HepG2 (cell line): Measurements from ENCODE around the gene RIN3. TPM values are rescaled to one million over a fixed set of nuclear protein-coding genes. Genes with fewer than 3 reads are reported as not detected.

ENCODE experiments used
- ATAC-seq: fragments of 200-7000 bp; cut with Tn5 transposase; 3 replicates; pipeline ENCODE4 v1.9.1; 2020; ENCODE audit warnings: mild to moderate bottlenecking, moderate library complexity
- BruUV-seq: library from RNA; stranded (reverse); fragments of 400-500 nt; replicated peaks from 2 replicates; lab custom pipeline; 2021; lab: Mats Ljungman, UMichigan
- CTCF ChIA-PET: fragments of 300-600 bp; formaldehyde crosslinking; extraction: SDS; loops from one replicate; lab custom pipeline; 2021; ENCODE audit warnings: low total read pairs, inconsistent platforms, low intra/inter-chr PET ratio; lab: Yijun Ruan, JAX
- POLR2A ChIA-PET: fragments of 350-600 bp; sonication (Branson Sonifier 250); formaldehyde crosslinking; loops from one replicate; lab custom pipeline; 2020; ENCODE audit warnings: antibody characterized with exemption, inconsistent platforms; lab: Yijun Ruan, JAX
- DNase-seq: peaks from one replicate; pipeline ENCODE4 v3.0.0-alpha.2; 2015; ENCODE audit warnings: low spot score
- FAIRE-seq: peaks from 3 replicates; lab custom pipeline; 2011; peaks lifted over from hg19 to GRCh38; lab: Jason Lieb, UNC
- H2AFZ ChIP-seq: one replicate; pipeline ENCODE4 v1.6.1; 2011; ENCODE audit warnings: low read length, inconsistent platforms
- H3K27ac ChIP-seq: fragments of 300-600 bp; 3 replicates; pipeline ENCODE4 v1.8.0; 2011; ENCODE audit warnings: mixed run types, mild to moderate bottlenecking, mixed read lengths, low read length, inconsistent platforms; ENCODE audit not compliant: insufficient read depth; ENCODE audit errors: extremely low read length
- H3K27me3 ChIP-seq, 2 experiments: fragments of 200-600 bp in 1 of 2; 2 replicates in 1 of 2; 3 replicates in 1 of 2; pipeline versions ENCODE4 v1.6.0 to v1.8.0; 2011; ENCODE audit warnings: low read length in 2 of 2, mild to moderate bottlenecking in 2 of 2, moderate library complexity in 2 of 2, inconsistent platforms in 1 of 2; ENCODE audit not compliant: insufficient read depth in 2 of 2, control insufficient read depth in 1 of 2
- H3K36me3 ChIP-seq, 2 experiments: fragments of 200-600 bp in 1 of 2; replicated peaks in 1 of 2; 2 replicates in 1 of 2; 3 replicates in 1 of 2; pipeline versions ENCODE4 v1.5.1 to v1.8.0; 2011; ENCODE audit warnings: low read length in 2 of 2, inconsistent platforms in 1 of 2; ENCODE audit not compliant: insufficient read depth in 2 of 2, control insufficient read depth in 1 of 2
- H3K4me1 ChIP-seq: 2 replicates; pipeline ENCODE4 v1.5.1; 2012; ENCODE audit warnings: low read length, inconsistent platforms; ENCODE audit not compliant: insufficient read depth
- H3K4me2 ChIP-seq: 2 replicates; pipeline ENCODE4 v1.6.0; 2011; ENCODE audit warnings: low read depth, low read length, inconsistent platforms
- H3K4me3 ChIP-seq, 3 experiments: fragments of 200-600 bp in 1 of 3; sonication (generic), shearing (Covaris generic) in 1 of 3; replicated peaks in 1 of 3; 2 replicates each; pipeline ENCODE4 v1.5.1; 2011 to 2016; ENCODE audit warnings: low read length in 3 of 3, inconsistent platforms in 2 of 3, low read depth in 2 of 3, mild to moderate bottlenecking in 2 of 3, control low read depth in 1 of 3, mixed read lengths in 1 of 3; ENCODE audit not compliant: insufficient read depth in 1 of 3
- H3K79me2 ChIP-seq: one replicate; pipeline ENCODE4 v1.6.1; 2011; ENCODE audit warnings: low read length, inconsistent platforms; ENCODE audit not compliant: insufficient read depth
- H3K9ac ChIP-seq: 2 replicates; pipeline ENCODE4 v1.6.0; 2011; ENCODE audit warnings: mild to moderate bottlenecking, low read depth, low read length, inconsistent platforms; ENCODE audit not compliant: insufficient read depth
- H3K9me3 ChIP-seq: 2 replicates; pipeline ENCODE4 v1.5.1; 2012; ENCODE audit warnings: mild to moderate bottlenecking, low read length
- H4K20me1 ChIP-seq: 2 replicates; pipeline ENCODE4 v1.6.0; 2011; ENCODE audit warnings: inconsistent platforms, mild to moderate bottlenecking, low read length, moderate library complexity; ENCODE audit not compliant: insufficient read depth
- NKX3-1 ChIP-seq: sonication (generic); formaldehyde crosslinking; IDR thresholded peaks from 2 replicates; pipeline ENCODE4 v1.5.0; 2020; ENCODE audit warnings: missing genetic modification reagents
- SP4 ChIP-seq: sonication (generic); formaldehyde crosslinking; IDR thresholded peaks from 2 replicates; pipeline ENCODE4 v1.8.1; 2023; ENCODE audit warnings: mild to moderate bottlenecking, missing genetic modification reagents
- ZNF510 ChIP-seq: sonication (generic); formaldehyde crosslinking; IDR thresholded peaks from 2 replicates; pipeline ENCODE4 v1.4.0; 2020; ENCODE audit warnings: low read depth, mild to moderate bottlenecking, missing genetic modification reagents
- ZNF652 ChIP-seq: IDR thresholded peaks from 2 replicates; pipeline ENCODE4 v1.6.1; 2016; ENCODE audit warnings: low read depth, borderline replicate concordance
- WGBS: methylation state at CpG from one replicate; pipeline ENCODE4 v1.1.6; 2017; ENCODE audit warnings: low lambda C conversion rate; 5-methylcytosine and 5-hydroxymethylcytosine counted together
- in situ Hi-C: cut with HindIII; loops from 2 replicates; pipeline ENCODE4 v1.10.0; 2017; ENCODE audit warnings: low pct_unique_long_range_greater_than_20kb; ENCODE audit not compliant: extremely low pct_ligation_motif_present
- intact Hi-C: fragments of 100-400 bp; cut with micrococcal nuclease; formaldehyde crosslinking; loops from one replicate; pipeline ENCODE4 v1.10.0; 2022; ENCODE audit not compliant: unreplicated experiment
- polyA plus RNA-seq, 8 experiments: library from polyadenylated mRNA; depleted of rRNA in 3 of 8; stranded (reverse) in 7 of 8; unstranded in 1 of 8; fragments of >200 nt; fragmentation: Illumina TruSeq in 4 of 8; extraction: Trizol in 4 of 8; gene quantifications; 2 replicates each; pipeline versions ENCODE4 v1.2.1 to v1.2.3, GENCODE V29; 2011 to 2016; ENCODE audit warnings: low read depth in 4 of 8, missing spikeins in 1 of 8, mixed read lengths in 1 of 8; ENCODE audit not compliant: insufficient read depth in 1 of 8
- total RNA-seq, 5 experiments: library from RNA; depleted of rRNA; stranded (reverse); fragments of >200 nt; fragmentation: Illumina TruSeq; extraction: Trizol; gene quantifications; 2 replicates each; pipeline ENCODE4 v1.2.3, GENCODE V29; 2016; ENCODE audit warnings: low read depth in 1 of 5
- TF ChIP-seq, protein P1 (sequence below): sonication (generic); formaldehyde crosslinking; IDR thresholded peaks from 2 replicates; pipeline ENCODE4 v1.4.0; 2020; ENCODE audit warnings: missing genetic modification reagents, borderline replicate concordance
- TF ChIP-seq, protein P2 (sequence below): fragments of 450-650 bp; IDR thresholded peaks from 2 replicates; pipeline ENCODE4 v1.6.1; 2017

Gene RIN3
- total and polyA plus RNA-seq, 2 of the 13 experiments (the other 11 are each of a cell fraction or from before 2014, with no cell fraction given) = 2.3 to 3.6 TPM

DNA sequence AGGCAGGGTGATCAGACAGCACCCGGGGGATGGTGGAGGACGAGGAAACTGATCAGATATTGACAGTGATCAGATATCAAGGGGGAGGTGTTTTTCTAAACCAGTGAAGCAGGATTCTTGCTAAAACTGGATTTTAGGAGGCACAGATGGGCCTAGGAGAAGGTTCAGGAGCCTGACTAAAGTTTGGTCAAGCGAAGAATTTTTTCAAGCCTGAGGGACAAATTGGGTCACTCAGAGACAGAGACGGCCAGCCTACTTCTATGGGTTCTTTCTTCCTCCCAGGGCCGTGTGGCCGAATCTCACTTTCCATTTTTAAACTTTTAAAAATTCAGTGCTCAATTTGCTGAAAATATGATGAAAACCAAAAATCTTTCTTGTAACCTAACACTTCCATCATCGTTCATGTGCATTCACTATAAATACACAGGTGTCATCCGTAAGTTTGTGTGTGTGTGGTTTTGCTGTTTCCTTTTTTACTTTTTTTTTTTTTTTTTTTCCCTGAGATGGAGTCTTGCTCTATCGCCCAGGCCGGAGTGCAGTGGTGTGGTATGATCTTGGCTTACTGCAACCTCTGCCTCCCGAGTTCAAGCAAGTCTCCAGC is 68.5 kb downstream of the RIN3 start:
- Histone ChIP-seq H3K79me2 (no peaks in the 10 kb centered on the region), H3K27me3 (no peaks in the 10 kb centered on the region), H3K9ac (no peak overlapping the region), H3K9me3 (no peaks in the 10 kb centered on the region), H4K20me1 (no peaks in the 10 kb centered on the region), H3K4me3 (no peak overlapping the region), H2AFZ (no peak overlapping the region), H3K4me2 (no peak overlapping the region), H3K4me1 (no peaks in the 10 kb centered on the region), H3K36me3 (peaks cover 6 to 10% of the 10 kb centered on the region in 2 experiments; a peak in 3 of 5 replicates)
- ATAC-seq (no peak), DNase-seq (no peak), FAIRE-seq (no peak)
- ChIA-PET CTCF (no interaction called here), POLR2A (no interaction called here)
- no TSS peak for BruUV-seq
- WGBS = 97% methylated on average over 11 of the region's 11 CpGs
- intact Hi-C loops = no loop called here
- TF ChIP-seq ZNF652 (CRISPR knock-in tag) = no peak
- TF ChIP-seq NKX3-1 = no peak
- TF ChIP-seq, protein P1, sequence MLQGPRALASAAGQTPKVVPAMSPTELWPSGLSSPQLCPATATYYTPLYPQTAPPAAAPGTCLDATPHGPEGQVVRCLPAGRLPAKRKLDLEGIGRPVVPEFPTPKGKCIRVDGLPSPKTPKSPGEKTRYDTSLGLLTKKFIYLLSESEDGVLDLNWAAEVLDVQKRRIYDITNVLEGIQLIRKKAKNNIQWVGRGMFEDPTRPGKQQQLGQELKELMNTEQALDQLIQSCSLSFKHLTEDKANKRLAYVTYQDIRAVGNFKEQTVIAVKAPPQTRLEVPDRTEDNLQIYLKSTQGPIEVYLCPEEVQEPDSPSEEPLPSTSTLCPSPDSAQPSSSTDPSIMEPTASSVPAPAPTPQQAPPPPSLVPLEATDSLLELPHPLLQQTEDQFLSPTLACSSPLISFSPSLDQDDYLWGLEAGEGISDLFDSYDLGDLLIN (CRISPR knock-in tag) = no peak
- TF ChIP-seq SP4 = no peak
- no peak for TF ChIP-seq ZNF510 (CRISPR knock-in tag)
- TF ChIP-seq, protein P2, sequence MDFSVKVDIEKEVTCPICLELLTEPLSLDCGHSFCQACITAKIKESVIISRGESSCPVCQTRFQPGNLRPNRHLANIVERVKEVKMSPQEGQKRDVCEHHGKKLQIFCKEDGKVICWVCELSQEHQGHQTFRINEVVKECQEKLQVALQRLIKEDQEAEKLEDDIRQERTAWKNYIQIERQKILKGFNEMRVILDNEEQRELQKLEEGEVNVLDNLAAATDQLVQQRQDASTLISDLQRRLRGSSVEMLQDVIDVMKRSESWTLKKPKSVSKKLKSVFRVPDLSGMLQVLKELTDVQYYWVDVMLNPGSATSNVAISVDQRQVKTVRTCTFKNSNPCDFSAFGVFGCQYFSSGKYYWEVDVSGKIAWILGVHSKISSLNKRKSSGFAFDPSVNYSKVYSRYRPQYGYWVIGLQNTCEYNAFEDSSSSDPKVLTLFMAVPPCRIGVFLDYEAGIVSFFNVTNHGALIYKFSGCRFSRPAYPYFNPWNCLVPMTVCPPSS = no peak
- TF ChIP-seq, all 625 proteins: peak for 0
- no peak overlapping the region for H3K27ac ChIP-seq
- in situ Hi-C loops = no loop called here
